Smooth muscle cell (in vitro differentiated cells): ENCODE data around the gene PARVB. TPM values are rescaled to one million over a fixed set of nuclear protein-coding genes. Genes with fewer than 3 reads are reported as not detected.

Source experiments
- DNase-seq: peaks from one replicate; lab custom pipeline; 2025; ENCODE audit not compliant: unreplicated experiment; lab: John Stamatoyannopoulos, UW
- H2AFZ ChIP-seq: fragments of 200-600 bp; sonication (generic); 2 replicates; pipeline ENCODE4 v1.6.0; 2016; ENCODE audit warnings: antibody characterized with exemption, low read depth, mild to moderate bottlenecking
- H3F3A ChIP-seq: fragments of 200-600 bp; sonication (generic); 2 replicates; pipeline ENCODE4 v1.6.0; 2017; ENCODE audit warnings: antibody characterized with exemption, low read depth
- H3K27ac ChIP-seq: fragments of 200-600 bp; sonication (generic); 2 replicates; pipeline ENCODE4 v1.5.1; 2016; ENCODE audit warnings: low read depth, mild to moderate bottlenecking
- H3K27me3 ChIP-seq: fragments of 200-600 bp; sonication (generic); 2 replicates; pipeline ENCODE4 v1.6.1; 2016; ENCODE audit warnings: low read depth, mild to moderate bottlenecking
- H3K36me3 ChIP-seq: fragments of 200-600 bp; sonication (generic); 2 replicates; pipeline ENCODE4 v1.5.1; 2016; ENCODE audit warnings: low read depth
- H3K4me1 ChIP-seq: fragments of 200-600 bp; sonication (generic); 2 replicates; pipeline ENCODE4 v1.5.1; 2016; ENCODE audit warnings: low read depth
- H3K4me2 ChIP-seq: fragments of 200-600 bp; sonication (generic); 2 replicates; pipeline ENCODE4 v1.6.0; 2016; ENCODE audit warnings: mild to moderate bottlenecking
- H3K4me3 ChIP-seq: fragments of 200-600 bp; sonication (generic); 2 replicates; pipeline ENCODE4 v1.5.1; 2016; ENCODE audit warnings: mild to moderate bottlenecking
- H3K79me2 ChIP-seq: fragments of 200-600 bp; sonication (generic); 2 replicates; pipeline ENCODE4 v1.6.0; 2016; ENCODE audit warnings: low read depth, mild to moderate bottlenecking
- H3K9ac ChIP-seq: fragments of 200-600 bp; sonication (generic); 2 replicates; pipeline ENCODE4 v1.6.0; 2016; ENCODE audit warnings: low read depth
- H3K9me3 ChIP-seq: fragments of 200-600 bp; sonication (generic); replicated peaks from 2 replicates; pipeline ENCODE4 v1.5.1; 2016; ENCODE audit warnings: low read depth
- H4K20me1 ChIP-seq: fragments of 200-600 bp; sonication (generic); 2 replicates; pipeline ENCODE4 v1.6.0; 2016; ENCODE audit warnings: low read depth
- WGBS: methylation state at CpG from one replicate; pipeline ENCODE4 v1.1.7; 2016; ENCODE audit warnings: low lambda C conversion rate; 5-methylcytosine and 5-hydroxymethylcytosine counted together
- polyA plus RNA-seq: library from polyadenylated mRNA; unstranded; fragments of >200 nt; fragmentation: Nextera tagmentation; extraction: Ambion mirVana; gene quantifications from 2 replicates; pipeline ENCODE4 v1.2.1, GENCODE V29; 2016
- total RNA-seq: library from RNA; depleted of rRNA; stranded (reverse); fragments of >200 nt; gene quantifications from 2 replicates; pipeline ENCODE4 v1.2.3, GENCODE V29; 2014
- TF ChIP-seq, protein P1 (sequence below): fragments of 200-600 bp; sonication (generic); IDR thresholded peaks from 2 replicates; pipeline ENCODE4 v1.5.1; 2017; ENCODE audit warnings: borderline replicate concordance, mild to moderate bottlenecking, antibody characterized with exemption; ENCODE audit not compliant: insufficient read depth, poor library complexity, severe bottlenecking

Gene PARVB
- total and polyA plus RNA-seq, 2 experiments from 2014 or later, result 35.1 to 36.6 TPM

DNA sequence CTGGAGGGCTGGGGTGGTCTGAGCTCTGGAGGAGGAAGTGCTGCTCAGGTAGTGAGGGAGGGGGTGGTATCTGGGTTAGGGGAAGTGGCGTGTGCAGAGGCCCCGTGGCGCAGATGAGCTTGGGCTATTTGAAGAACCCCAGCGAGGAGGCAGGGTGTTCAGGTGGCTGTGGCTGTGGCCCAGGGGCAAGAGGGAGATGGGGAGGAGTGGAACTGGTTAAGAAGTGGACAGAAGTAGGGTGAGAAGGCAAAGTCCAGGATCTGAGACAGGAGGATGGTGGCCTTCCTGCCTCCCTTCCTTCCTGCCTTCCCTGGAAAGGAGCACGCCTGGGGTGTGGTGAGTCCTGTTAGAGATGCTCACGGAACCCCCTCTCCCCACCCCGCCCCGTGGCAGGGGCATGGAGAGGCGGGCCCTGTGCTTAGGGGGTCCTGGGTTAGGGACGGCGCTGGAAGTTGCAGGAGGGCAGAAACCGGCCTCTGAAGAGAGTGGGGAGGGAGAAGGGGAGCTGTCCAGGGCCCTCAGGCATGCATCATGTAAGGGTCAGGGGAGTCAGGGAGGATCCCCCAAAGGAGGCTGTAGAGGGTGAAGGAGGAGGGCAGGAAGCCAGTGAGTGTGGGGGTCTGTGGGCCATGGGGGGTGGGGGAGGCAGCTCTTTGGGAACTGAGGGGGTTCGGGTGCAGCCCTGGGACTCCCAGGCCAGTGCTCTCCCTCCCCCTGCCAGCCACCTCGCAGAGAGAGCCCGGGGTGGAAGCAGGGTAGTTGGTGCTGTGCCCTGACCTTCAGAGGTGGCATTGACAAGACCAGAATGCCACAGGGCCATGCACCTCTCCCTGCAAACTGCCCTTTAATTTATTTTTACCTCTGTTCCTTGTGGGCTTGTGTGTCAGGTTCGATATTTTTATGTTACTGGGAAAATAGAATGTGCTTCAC lies 92.9 kb downstream of the PARVB start:
- Histone ChIP-seq H3K9ac (no peak overlapping the region), H3K27me3 (no peaks in the 10 kb centered on the region), H3K4me2 (no peak overlapping the region), H3K4me3 (no peak overlapping the region), H3F3A (no peaks in the 10 kb centered on the region), H3K36me3 (no peaks in the 10 kb centered on the region), H4K20me1 (no peaks in the 10 kb centered on the region), H3K9me3 (no peaks in the 10 kb centered on the region), H3K27ac (no peak overlapping the region), H3K4me1 (no peaks in the 10 kb centered on the region), H3K79me2 (no peaks in the 10 kb centered on the region), H2AFZ (no peak overlapping the region)
- WGBS, result 95% methylated on average over 14 of the region's 16 CpGs
- no peak for DNase-seq
- TF ChIP-seq, protein P1, sequence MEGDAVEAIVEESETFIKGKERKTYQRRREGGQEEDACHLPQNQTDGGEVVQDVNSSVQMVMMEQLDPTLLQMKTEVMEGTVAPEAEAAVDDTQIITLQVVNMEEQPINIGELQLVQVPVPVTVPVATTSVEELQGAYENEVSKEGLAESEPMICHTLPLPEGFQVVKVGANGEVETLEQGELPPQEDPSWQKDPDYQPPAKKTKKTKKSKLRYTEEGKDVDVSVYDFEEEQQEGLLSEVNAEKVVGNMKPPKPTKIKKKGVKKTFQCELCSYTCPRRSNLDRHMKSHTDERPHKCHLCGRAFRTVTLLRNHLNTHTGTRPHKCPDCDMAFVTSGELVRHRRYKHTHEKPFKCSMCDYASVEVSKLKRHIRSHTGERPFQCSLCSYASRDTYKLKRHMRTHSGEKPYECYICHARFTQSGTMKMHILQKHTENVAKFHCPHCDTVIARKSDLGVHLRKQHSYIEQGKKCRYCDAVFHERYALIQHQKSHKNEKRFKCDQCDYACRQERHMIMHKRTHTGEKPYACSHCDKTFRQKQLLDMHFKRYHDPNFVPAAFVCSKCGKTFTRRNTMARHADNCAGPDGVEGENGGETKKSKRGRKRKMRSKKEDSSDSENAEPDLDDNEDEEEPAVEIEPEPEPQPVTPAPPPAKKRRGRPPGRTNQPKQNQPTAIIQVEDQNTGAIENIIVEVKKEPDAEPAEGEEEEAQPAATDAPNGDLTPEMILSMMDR, result no peak

DNA sequence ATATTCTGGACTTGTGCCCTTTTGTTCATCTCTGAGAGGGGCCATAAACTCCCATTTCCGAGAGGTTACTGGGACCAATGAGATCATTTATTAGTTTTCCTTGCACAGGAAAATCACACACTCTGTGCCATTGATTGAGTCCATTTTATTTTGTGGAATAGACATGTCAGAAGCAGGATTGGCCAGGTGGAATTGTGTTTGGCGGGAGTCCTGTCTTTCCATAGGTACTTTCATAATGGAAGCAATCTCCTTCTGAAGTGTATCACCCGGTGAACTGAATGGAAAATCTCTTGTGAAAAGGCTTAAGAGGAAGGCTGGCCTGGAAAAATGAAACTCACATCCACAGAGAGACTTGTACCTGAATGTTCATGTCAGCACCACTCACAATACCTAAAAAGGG lies 93.6 kb downstream of the PARVB start:
- no peak overlapping the region for H2AFZ ChIP-seq
- no peak for DNase-seq
- TF ChIP-seq, protein P1, result no peak
- H3K27me3 ChIP-seq, result no peaks in the 10 kb centered on the region
- H3K4me2 ChIP-seq, result no peak overlapping the region
- no peaks in the 10 kb centered on the region for H3K4me1 ChIP-seq
- H3K4me3 ChIP-seq, result no peak overlapping the region
- H4K20me1 ChIP-seq, result no peaks in the 10 kb centered on the region
- no peaks in the 10 kb centered on the region for H3K36me3 ChIP-seq
- WGBS, result 65% methylated on average over 3 of the region's 3 CpGs
- no peak overlapping the region for H3K9ac ChIP-seq
- no peak overlapping the region for H3K27ac ChIP-seq
- no peaks in the 10 kb centered on the region for H3K79me2 ChIP-seq
- H3K9me3 ChIP-seq, result no peaks in the 10 kb centered on the region
- no peaks in the 10 kb centered on the region for H3F3A ChIP-seq

DNA sequence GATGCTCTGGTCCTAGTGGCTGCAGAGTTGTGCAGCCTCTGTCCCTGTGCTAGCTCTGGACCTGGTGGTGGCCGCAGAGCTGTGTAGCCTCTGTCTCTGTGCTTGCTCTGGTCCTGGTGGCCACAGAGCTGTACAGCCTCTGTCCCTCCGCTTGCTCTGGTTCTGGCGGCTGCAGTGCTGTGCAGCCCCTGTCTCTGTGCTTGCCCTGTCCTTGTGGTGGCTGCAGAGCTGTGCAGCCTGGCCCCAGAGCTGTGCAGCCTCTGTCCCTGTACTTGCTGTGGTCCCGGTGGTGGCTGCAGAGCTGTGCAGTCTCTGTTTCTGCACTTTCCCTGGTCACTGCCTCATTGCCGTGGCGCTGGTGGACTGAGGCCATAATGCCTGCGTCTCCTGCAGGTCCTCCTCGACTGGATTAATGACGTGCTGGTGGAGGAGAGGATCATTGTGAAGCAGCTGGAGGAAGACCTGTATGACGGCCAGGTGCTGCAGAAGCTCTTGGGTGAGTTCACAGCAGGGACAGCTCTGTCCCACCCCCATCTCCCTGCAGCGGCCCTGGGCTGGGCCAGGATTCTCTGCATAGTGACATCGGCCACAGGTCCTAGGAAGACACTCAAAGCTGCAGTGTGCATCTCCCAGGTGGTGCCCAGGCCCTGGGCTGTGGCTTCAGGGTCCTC lies 94.7 kb downstream of the PARVB start:
- no peak for DNase-seq
- WGBS, result 76% methylated on average over 12 of the region's 12 CpGs
- no peaks in the 10 kb centered on the region for H4K20me1 ChIP-seq

More for the DNA sequence above, 94.7 kb downstream of the PARVB start:
- no peaks in the 10 kb centered on the region for H3K4me1 ChIP-seq
- no peaks in the 10 kb centered on the region for H3F3A ChIP-seq
- H3K9ac ChIP-seq, result no peak overlapping the region
- TF ChIP-seq, protein P1, result no peak
- H3K27ac ChIP-seq, result no peak overlapping the region
- no peaks in the 10 kb centered on the region for H3K79me2 ChIP-seq
- no peaks in the 10 kb centered on the region for H3K36me3 ChIP-seq
- no peak overlapping the region for H3K4me3 ChIP-seq
- no peaks in the 10 kb centered on the region for H3K9me3 ChIP-seq
- no peaks in the 10 kb centered on the region for H3K27me3 ChIP-seq
- no peak overlapping the region for H3K4me2 ChIP-seq
- no peak overlapping the region for H2AFZ ChIP-seq
